GM12873 (cell line): ENCODE measurements around the gene IRF2BP2.

Experiments
- TF ChIP-seq, protein P1 (sequence below): IDR thresholded peaks from 2 replicates; pipeline ENCODE4 v1.5.1; 2012; ENCODE audit warnings: low read depth, mild to moderate bottlenecking, moderate library complexity, low read length, control low read depth; ENCODE audit not compliant: insufficient read depth; ENCODE audit errors: missing control alignments

IRF2BP2 gene

DNA sequence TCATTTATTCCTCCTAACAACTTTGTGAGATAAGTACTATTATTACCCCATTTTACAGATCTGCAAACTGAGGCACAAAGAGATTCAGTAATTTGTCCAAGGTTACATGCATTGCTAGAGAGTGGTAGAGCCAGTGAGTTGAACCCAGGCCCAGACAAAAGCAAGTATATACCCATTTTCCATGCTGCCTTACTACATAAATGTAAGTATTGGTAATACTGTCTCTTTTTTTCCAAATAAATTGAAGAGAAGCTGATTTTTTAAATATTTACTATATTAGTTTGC, 33.8 kb upstream of the IRF2BP2 start:
- TF ChIP-seq, protein P1, sequence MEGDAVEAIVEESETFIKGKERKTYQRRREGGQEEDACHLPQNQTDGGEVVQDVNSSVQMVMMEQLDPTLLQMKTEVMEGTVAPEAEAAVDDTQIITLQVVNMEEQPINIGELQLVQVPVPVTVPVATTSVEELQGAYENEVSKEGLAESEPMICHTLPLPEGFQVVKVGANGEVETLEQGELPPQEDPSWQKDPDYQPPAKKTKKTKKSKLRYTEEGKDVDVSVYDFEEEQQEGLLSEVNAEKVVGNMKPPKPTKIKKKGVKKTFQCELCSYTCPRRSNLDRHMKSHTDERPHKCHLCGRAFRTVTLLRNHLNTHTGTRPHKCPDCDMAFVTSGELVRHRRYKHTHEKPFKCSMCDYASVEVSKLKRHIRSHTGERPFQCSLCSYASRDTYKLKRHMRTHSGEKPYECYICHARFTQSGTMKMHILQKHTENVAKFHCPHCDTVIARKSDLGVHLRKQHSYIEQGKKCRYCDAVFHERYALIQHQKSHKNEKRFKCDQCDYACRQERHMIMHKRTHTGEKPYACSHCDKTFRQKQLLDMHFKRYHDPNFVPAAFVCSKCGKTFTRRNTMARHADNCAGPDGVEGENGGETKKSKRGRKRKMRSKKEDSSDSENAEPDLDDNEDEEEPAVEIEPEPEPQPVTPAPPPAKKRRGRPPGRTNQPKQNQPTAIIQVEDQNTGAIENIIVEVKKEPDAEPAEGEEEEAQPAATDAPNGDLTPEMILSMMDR: no peak

DNA sequence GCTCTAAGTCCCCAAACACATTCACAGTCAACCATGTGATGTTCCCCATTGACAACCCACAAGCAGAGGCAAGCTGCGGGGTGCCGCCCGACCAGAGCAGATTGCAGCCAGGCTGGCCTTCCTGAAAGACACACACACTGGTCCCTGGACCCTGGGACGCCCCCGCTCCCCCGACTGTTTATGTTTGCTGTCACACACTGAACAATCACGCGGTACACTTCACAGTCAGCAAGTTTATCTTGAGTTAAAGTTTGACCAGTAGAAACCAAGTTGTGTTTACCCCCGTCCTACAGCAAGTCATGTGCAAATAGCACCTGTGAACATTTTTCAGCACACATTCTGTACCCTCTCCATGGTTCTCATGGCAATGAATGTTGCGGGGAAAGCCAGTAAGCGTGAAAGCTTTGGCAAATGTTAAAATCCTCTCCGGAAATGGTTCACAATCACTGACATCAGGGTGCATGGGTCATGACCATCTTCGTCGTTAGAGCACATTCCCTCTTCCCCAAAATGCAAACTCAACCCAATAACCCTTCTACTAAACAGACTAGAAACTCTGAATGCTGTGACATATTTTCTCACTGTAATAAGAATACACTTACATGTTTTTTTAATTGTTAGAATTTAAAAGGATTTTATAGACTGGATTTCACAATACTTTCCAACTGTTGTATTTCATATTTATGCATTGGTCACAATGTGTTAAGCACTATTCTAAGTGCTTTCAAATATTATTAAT, 33.3 kb upstream of the IRF2BP2 start:
- TF ChIP-seq, protein P1: no peak

DNA sequence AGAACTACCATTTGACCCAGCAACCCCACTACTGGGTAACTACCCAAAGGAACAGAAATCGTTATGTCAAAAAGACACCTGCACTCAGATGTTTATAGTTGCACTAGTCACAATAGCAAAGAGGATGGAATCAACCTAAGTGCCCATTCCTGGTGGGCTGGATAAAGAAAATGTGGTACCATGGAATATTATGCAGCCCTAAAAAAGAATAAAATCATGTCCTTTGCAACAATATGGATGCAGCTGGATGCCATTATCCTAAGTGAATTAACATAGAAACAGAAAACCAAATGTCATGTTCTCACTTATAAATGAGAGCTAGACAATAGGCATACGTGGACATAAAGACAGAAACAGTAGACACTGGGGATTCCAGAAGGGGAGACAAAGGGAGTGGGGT, 32.5 kb upstream of the IRF2BP2 start:
- TF ChIP-seq, protein P1: no peak

DNA sequence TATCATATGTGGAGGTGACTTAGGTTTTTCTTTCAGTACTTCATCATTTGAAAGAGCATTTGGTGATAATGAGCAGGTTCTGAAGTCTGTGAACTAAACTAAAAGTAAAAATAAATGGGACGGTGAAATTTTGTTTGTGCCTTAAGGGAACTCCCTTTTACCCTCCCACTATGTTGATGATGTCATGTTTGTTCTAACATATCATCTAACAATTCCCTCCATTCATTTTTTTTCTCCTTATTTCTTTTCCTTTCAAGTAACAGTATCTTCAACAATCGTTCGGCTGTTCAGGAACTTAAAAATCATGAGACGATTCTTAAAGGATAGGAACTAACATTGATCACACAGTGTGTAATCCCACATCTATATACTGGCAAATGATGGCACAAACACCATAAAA, 30.0 kb upstream of the IRF2BP2 start:
- TF ChIP-seq, protein P1: no peak

DNA sequence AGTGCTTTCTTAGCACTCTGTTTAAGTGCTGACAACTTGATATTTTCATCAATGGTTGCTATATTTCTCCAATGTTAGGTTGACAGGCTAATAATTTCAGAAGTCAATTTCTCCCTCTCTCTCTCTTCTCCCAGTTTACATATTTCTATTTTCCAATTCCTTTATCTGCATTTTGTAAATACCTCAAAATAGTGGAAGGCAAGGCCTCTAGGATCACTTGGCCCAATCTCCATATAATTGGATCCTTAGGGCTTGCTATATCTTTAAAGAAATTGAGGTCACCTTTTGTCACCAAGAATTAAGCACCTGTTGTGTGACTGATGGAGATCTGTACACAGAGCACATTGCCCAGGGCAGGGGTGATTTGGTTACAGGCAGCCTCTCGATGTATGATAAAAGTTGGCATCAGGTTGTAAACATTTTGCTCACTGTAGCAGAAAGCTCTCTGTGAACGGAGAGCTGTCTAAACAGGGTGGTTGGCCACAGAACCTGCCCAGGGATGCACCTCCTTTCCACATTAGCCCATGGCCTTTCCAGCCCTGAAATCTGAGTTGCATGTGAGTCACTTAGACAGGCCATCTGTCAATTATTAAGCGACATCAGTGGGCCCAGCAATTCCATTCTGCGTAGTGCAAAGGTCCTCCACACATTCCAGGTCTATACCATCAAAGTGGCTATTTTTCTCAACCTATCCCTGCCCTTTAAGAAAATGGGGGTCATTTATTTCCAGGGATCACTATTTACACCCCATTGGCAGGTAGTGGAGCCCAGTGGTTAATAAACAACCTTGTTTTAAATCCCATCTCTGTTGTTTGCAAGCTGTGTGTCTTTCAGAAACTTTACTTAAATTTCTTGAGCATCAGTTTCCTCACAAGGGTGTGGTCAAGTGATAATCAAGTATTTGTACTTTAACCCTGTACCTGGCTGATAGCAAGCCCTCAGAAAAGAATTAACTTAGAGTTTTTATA, 29.1 kb upstream of the IRF2BP2 start:
- TF ChIP-seq, protein P1: no peak

DNA sequence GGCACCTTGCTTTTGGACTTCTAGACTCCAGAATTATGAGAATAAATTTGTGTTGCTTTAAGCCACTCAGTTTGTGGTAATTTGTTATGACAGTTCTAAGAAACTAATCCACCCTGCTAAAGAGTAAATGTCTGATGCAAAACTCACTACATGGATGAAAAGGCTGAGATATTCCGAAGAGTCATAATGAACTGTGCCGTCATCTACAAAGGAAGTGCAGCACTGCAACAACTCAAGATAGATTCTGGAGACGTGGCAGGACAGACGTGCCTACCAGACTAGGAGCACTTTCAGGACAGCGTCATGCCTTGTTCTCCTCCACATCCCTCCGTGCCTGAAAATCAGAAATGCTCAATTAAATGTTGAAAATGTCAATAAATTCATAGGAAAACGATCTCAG, 24.4 kb upstream of the IRF2BP2 start:
- TF ChIP-seq, protein P1: no peak

DNA sequence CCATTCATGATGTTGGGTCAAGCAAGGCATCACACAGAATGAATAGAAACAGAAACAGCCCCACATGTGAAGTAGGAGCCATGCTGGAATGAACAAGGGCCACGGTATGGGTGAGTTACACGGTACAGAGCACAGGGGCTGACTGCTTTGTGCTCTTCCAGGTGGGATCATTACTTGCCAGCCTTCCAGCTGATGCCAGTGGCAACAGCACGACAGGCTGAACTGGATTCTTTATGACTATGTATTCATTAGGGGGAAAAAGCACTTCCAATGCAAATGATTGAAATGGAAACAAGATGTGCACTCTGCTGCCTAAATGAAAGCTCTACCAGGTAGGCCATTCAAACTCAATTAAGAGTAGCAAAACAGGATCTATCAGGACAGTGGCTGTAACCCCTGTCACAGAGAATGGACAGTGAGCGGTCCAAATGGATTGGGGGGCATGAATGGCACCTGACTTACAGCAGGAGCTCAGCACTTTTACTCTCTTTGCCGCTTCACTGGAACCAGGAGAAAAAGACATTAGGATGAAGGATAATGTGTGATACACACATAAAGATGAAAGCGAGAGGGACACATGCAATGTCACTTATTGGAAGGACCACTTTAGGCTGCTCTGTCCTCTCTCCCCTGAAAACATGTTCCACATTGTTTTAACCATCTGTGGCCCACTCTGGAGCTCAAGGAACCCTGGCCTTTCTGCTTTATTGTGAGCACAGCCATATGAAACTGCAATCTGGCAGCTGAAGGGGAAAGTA, 23.4 kb upstream of the IRF2BP2 start:
- TF ChIP-seq, protein P1: no peak
